Mucosa of descending colon (tissue), 3 donors: ENCODE results near the gene LYPLA2. TPM values are rescaled to one million over a fixed set of nuclear protein-coding genes. Genes with fewer than 3 reads are reported as not detected.
A peak's percentile ranks its signal among the peaks of the same experiment; 100 is the strongest.
"Not testable (repeated sequence)": the region's sequence is repeated elsewhere in the genome, so short reads cannot be mapped to it uniquely, and the experiment has no call there.

Source experiments
- ATAC-seq: fragments of 200-7000 bp; cut with Tn5 transposase; one replicate; pipeline ENCODE4 v1.9.1; 2020; ENCODE audit warnings: mild to moderate bottlenecking, moderate library complexity
- DNase-seq, 3 donors: peaks; one replicate each; pipeline ENCODE4 v3.0.0-alpha.2; 2020
- H3K36me3 ChIP-seq: fragments of 200-600 bp; one replicate; pipeline ENCODE4 v1.8.0; 2021; ENCODE audit warnings: low read depth, mild to moderate bottlenecking
- H3K4me1 ChIP-seq: fragments of 200-600 bp; one replicate; pipeline ENCODE4 v1.8.0; 2021; ENCODE audit warnings: low read depth, mild to moderate bottlenecking
- H3K4me3 ChIP-seq: fragments of 200-600 bp; one replicate; pipeline ENCODE4 v1.8.0; 2021; ENCODE audit warnings: mild to moderate bottlenecking
- H3K9me3 ChIP-seq: fragments of 200-600 bp; one replicate; pipeline ENCODE4 v1.8.0; 2021; ENCODE audit warnings: mild to moderate bottlenecking
- intact Hi-C, 2 donors: fragments of 100-400 bp; cut with DNase I in 1 of 2; cut with micrococcal nuclease in 1 of 2; formaldehyde crosslinking; loops; one replicate each; pipeline versions ENCODE4 v1.11.0 to v1.11.1; 2022; cut with DNase I, micrococcal nuclease
- total RNA-seq, 3 donors: library from RNA; stranded (reverse); fragmentation: NEBNext Ultra II Directional in 2 of 3; extraction: Animal tissue kit (Norgen Biotek cat#: 25700) in 2 of 3; gene quantifications; one replicate each; pipeline versions ENCODE4 v1.2.1 to v1.2.4, GENCODE V29; 2021 to 2023
- TF ChIP-seq, protein P1 (sequence below): fragments of 200-600 bp; IDR thresholded peaks from one replicate; pipeline ENCODE4 v1.8.0; 2022; ENCODE audit warnings: antibody characterized with exemption, mild to moderate bottlenecking
- donor health status: DM: no; HTN: no; CAD: no; lungs with moderate emphysema.
- donor health status: DM: no; HTN: no; CAD: no.
- donor health status: DM: no; HTN: yes; CAD: no.

The LYPLA2 gene
- total RNA-seq, 3 donors from 2014 or later: 49.9 to 89.0 (median 88.0) TPM

- H3K4me1 ChIP-seq: peaks cover 27% of the 10 kb centered on the region
- intact Hi-C loops: loop anchor here in 1 of 2 donors (10.0 kb wide), 1 partner anchor 224 kb away; no protein-coding TSS in a partner anchor
- no peaks in the 10 kb centered on the region for H3K36me3 ChIP-seq
- ATAC-seq: peak; percentile 86
- peak; percentile 98 to 99 (median 99) for DNase-seq
- TF ChIP-seq, protein P1, sequence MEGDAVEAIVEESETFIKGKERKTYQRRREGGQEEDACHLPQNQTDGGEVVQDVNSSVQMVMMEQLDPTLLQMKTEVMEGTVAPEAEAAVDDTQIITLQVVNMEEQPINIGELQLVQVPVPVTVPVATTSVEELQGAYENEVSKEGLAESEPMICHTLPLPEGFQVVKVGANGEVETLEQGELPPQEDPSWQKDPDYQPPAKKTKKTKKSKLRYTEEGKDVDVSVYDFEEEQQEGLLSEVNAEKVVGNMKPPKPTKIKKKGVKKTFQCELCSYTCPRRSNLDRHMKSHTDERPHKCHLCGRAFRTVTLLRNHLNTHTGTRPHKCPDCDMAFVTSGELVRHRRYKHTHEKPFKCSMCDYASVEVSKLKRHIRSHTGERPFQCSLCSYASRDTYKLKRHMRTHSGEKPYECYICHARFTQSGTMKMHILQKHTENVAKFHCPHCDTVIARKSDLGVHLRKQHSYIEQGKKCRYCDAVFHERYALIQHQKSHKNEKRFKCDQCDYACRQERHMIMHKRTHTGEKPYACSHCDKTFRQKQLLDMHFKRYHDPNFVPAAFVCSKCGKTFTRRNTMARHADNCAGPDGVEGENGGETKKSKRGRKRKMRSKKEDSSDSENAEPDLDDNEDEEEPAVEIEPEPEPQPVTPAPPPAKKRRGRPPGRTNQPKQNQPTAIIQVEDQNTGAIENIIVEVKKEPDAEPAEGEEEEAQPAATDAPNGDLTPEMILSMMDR: no peak
- H3K9me3 ChIP-seq: no peaks in the 10 kb centered on the region
- peak within 1 kb of the TSS; percentile 90 for H3K4me3 ChIP-seq
These were observed 9.7 kb downstream of the LYPLA2 start, which contains the start of gene GALE for GRCh38 chr1:23800400-23801337. Gene GALE, minus strand, starts transcription at chr1:23800754. Its CDS starts 1,747 bp downstream, at chr1:23799007.

DNA sequence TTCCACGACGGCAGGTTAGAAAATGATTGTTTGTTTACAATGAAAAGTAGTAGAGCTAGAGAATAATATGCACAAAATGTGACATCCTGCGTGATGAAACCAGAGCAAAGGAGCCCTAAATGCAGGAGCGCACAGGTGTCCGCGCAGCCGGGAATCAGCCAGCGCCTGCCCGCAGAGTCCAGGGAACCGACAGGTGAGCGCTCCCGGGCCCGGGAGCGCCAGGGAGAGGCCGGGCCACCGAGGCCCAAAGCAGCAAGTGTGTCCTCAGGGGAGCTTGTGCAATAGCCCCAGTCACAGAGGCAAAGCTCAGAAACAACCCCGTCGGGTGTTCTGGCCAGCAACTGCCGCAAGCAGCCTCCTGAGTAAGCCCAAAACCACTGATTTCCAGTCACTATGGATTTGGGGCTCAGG is 10.4 kb downstream of the LYPLA2 start:
- ATAC-seq (no peak), DNase-seq (peak in 2 of 3 donors; percentile 59 to 69)
- Histone ChIP-seq H3K9me3 (no peaks in the 10 kb centered on the region), H3K4me3 (peak overlapping the region; percentile 90), H3K36me3 (no peaks in the 10 kb centered on the region), H3K4me1 (peaks cover 26% of the 10 kb centered on the region)
- TF ChIP-seq, protein P1: no peak
- intact Hi-C loops: loop anchor here in 1 of 2 donors (10.0 kb wide), 1 partner anchor 223 kb away; no protein-coding TSS in a partner anchor

DNA sequence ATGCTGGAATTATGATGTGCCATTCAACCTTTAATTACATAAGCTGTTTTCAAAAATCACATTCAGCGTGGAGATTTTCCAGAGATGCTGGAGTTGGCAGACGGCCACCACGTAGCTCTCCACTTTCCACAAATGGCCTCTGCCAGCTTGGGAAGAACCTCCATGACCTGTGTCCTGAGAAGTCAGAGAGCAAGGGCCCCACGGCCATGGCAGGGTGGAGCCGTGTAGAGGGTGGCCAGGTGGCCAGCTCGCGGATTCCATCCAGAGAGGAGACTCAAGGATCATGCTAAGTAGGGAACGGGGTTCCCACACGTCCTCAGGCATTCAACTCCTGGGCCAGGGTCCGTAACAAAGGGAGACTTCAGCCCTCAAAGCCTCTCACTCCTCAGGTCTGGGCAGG is 10.9 kb downstream of the LYPLA2 start:
- intact Hi-C loops: loop anchor here in 1 of 2 donors (10.0 kb wide), 1 partner anchor 223 kb away; no protein-coding TSS in a partner anchor
- no peak overlapping the region for H3K4me3 ChIP-seq
- H3K4me1 ChIP-seq: peaks cover 23% of the 10 kb centered on the region
- no peaks in the 10 kb centered on the region for H3K9me3 ChIP-seq
- ATAC-seq: no peak
- no peaks in the 10 kb centered on the region for H3K36me3 ChIP-seq
- TF ChIP-seq, protein P1: no peak
- peak in 2 of 3 donors; percentile 43 to 60 for DNase-seq

DNA sequence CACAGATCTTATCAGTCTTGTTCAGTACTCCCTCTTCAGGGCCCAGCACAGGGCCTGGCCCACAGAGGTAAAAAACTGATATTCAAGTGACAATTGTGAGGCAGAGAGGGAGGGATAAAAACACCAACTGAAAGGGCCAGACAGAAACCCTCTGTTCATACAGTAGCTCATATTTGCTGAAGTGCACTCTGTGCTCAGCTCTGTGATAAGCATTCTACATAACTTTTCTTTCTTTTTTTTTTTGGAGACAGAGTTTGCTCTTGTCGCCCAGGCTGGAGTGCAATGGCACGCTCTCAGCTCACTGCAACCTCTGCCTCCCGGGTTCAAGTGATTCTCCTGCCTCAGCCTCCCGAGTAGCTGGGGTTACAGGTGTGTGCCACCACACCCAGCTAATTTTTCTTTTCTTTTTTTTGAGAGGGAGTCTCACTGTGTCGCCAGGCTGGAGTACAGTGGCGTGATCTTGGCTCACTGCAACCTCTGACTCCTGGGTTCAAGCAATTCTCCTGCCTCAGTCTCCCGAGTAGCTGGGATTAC is 11.9 kb downstream of the LYPLA2 start:
- not testable (repeated sequence) for DNase-seq, H3K9me3 ChIP-seq, H3K36me3 ChIP-seq, H3K4me3 ChIP-seq, ATAC-seq
- intact Hi-C loops: loop anchor here in 1 of 2 donors (10.0 kb wide), 1 partner anchor 222 kb away; no protein-coding TSS in a partner anchor
- H3K4me1 ChIP-seq: peaks cover 17% of the 10 kb centered on the region

GRCh38 chr1:23803674-23804073 is 12.7 kb downstream of the LYPLA2 start:
- TF ChIP-seq, protein P1: no peak
- intact Hi-C loops: loop anchor here in 1 of 2 donors (10.0 kb wide), 1 partner anchor 221 kb away; no protein-coding TSS in a partner anchor
- no peaks in the 10 kb centered on the region for H3K36me3 ChIP-seq
- ATAC-seq (no peak), DNase-seq (no peak)
- H3K9me3 ChIP-seq: no peaks in the 10 kb centered on the region
- no peak overlapping the region for H3K4me3 ChIP-seq
- H3K4me1 ChIP-seq: peaks cover 16% of the 10 kb centered on the region
